GM19467 (cell line): ENCODE results near the gene TLL1.

ENCODE experiments used
- ATAC-seq: cut with Tn5 transposase; IDR thresholded peaks from one replicate; pipeline ENCODE4 v1.9.1; 2021; ENCODE audit warnings: mild to moderate bottlenecking, moderate library complexity; ENCODE audit not compliant: unreplicated experiment

The TLL1 gene

DNA sequence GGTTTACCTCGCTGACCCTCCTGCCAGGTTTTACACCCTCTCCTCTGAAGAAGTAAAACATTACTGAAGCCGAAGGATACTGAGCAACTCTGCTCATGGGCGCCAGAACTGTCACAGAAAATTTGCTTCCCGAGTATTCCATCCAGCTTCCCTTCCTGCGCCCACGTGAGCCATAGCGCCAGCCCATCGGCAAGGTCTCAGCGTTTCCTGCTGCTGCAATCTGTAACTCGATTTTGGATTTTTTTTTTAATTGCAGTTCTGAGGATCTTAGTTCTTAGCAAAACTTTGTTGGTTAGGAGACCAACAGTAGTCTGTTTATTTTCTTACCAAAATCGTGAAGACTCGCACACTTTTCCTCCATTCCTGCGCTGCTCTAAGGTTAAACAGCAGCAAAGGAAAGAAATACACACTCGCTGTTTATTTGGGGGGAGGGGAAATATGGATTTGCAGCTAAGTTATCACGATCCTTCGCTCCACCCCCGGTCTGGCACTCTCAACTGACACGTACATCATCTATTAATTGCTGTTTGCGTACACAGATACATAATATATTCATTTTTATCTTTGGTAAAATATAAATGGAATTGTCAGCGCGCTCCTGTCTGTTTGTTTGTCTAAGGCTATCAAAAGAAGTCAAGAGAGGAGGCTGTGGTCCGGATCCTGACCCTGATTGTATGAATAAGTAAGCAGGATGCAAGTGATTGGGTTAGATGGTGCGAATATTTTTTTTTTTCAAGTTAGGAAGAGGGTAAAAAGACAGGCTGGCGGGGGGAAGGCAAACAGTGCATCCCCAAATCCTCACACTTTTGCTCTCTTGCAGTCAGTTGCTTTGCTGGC lies at the start of gene TLL1:
TLL1 (plus strand) TSS at position 777 of the 837 bp plus-strand sequence. CDS start 668 bp downstream, outside the sequence.
- no peak for ATAC-seq

DNA sequence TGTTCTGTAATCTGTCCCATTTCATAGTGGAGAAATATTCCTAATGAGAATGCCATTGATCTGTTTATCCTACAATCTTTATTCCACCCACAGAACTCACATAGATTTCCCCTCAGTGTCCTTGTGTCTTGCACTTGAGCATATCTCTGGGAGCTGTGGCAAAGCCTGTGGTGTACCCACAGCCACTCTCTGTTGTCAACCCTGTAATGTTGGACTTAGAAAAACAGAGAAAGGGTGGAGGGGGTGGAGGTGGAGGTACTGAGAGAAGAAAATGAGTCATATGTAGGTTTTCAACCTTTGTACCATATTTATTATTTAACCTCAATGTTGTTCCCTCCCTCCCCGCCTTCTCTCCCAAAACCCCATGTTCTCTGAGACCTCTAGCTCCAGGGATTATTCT lies 46.9 kb upstream of the TLL1 start:
- ATAC-seq, result no peak

DNA sequence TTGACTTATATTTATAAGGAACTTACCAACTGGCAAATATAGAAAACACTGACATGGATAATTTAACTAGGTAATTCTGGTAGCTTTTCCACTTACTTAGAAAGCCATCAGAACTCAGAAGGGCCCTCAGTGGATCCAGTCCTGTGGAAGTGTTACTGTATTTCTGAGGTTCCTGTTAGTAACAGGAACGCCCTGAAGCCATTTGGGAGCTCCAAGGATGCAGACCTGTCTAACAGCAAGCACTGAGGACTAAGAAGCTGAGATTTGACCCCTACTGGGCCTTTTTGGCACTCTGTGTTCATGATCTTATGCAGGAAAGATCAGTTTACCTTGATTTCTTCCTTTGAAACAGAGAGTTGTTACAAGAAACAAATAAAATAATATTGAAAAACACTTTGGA lies 46.0 kb upstream of the TLL1 start:
- no peak for ATAC-seq

DNA sequence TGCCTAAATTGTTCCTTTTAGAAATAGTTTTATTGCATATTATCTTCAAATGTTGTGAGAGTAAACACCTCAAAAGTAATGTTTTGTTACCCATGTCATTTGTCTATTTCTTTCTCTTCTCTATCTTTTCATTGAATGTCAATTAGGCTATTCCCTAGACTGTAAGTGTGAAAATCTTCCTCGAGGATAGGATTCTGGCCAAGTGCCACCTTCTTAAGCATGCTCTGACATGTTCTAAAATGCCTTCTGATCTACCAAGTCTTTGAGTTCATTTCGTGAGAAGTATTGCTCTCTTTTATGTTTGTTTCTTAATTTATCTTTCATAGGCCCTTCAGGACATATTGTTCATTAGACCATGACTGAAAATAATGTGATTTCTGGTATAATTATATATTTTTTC lies 44.1 kb upstream of the TLL1 start:
- no peak for ATAC-seq

DNA sequence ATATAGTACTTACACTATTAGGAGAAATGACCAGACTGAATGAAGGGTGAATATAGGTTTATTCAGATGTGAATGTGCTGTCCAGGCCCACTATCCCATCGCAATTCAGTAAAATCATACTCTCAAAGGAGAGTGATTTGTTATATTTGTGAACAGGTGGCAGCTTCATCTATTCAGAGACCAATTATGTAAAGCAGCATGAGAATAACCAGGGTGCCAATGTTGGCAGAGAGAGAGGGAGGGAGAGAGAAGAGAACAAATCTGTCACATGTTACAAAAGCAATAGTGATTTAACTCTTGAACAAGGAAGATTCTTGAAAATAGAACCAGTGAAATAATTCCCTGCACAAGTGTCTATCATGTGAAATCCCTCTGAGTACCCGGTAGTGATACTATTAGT lies 38.9 kb upstream of the TLL1 start:
- ATAC-seq, result no peak

DNA sequence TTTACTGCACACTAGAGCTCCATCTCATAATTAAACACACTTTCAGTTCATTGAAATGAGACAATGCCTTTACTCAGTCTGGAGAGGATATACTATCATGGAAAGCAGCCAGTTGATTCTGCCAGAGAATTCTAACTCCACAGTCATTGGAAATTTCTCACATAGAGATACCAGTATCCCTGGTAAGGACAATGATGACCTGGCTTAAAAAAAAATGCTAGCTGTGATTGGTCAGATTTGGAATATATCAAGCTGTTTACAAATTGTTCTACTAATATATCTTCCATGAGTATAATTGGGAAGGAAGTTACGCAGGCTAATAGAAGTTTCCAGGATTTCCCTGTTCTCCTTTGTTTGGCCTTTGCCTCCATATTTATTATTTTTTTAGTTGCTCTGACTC lies 34.5 kb upstream of the TLL1 start:
- no peak for ATAC-seq

DNA sequence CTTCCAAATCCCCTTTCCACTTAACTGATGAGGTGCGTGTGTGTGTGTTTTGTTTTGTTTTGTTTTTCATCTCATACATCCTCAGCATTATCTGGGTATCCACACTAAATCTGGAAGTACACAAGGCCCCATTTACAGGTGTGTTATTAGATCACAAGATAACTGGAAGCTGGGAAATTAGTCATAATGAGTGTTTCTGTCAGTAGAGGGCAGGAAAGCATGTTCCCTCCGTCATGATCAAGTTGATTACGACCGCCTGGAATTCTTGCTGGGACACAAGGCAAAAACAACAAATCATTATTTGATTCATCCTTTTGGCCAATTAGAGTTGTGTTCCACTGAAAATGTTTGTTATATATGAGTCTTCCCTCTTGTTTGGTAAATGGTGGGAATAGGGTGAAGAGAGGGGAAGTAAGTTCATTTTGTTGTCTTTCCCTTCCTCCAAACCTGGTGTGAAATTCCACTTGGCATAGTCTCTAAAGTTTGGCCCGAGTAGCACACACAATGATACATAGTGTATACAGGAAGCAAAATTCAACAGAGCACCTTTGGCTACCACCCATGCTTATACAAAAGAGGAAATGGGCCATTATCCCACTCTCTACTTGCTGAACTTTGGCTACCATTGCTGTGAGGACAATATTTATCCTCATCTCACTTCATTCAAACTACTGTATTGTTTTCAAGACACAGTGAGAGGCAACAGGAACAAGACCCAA lies 33.3 kb upstream of the TLL1 start:
- no peak for ATAC-seq

DNA sequence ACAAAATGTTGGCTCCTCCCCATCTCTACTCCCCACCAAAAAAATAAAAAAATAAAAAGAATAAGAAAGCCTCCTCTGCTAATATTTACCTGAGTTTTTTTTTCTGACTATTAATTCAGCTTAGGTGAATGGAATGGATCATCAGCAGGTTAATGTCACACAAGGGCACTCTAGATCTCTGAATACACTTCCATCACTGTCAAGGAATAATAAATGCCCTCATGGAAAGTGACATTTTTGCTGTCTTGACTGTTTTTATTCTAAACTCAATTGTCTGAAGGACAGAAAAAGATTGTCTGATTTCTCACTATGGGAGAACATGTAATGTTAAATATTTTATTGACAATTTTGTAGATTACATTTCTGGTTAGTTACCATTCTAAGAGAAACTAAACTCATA lies 30.4 kb upstream of the TLL1 start:
- ATAC-seq, result no peak

DNA sequence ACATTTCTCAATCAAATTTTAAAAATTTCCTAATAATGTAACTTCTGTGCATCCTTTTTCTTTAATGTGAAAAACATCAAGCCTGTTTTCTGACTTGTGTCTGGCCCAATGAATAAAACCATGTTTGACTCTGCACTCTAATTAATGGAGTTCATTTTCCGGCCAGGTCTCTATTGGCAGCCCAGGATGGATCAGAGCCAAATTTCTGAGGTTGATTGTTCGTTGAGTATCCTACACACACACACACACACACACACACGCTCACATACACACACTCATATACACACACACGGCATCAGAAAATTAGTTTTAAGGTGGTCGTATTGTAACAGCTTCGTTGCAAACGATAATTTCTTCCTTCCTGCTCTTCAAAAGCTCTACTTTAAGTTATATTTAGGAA lies 28.9 kb upstream of the TLL1 start:
- ATAC-seq, result no peak

DNA sequence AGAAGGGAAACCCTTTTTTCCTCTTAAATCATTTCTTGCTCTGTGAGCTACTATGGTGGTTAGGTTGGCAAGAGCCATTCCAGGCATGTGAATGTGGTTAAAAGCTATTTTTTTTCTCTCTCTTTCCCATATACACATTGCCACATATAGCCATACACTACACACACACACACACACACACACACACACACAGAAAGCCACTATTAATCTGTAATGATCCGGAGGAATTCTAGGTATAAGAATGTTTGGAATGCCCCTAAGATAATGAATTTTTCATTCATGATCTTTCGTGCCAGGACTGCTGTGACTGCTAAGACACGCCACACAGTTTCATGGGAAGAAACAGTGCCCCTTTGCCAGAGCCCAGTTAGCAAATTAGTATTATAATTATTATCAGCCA lies 21.8 kb upstream of the TLL1 start:
- no peak for ATAC-seq

DNA sequence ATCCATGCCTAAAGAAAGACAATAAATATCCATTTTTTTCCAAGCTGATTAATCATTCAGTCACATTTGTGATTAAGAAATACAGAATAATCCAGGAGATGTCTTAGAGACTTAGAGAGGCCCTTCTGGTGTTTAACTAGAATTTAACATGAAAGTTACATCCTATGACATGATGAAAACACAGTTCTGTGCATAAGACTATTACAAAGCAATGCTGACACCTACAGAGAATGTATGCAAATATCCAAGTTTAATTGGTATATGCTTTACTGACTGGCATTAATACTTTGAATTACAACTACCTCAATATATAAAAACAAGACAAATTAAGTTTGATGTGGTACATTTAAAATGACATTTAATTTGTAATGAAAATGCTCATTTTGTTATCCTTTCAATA lies 17.8 kb upstream of the TLL1 start:
- no peak for ATAC-seq

DNA sequence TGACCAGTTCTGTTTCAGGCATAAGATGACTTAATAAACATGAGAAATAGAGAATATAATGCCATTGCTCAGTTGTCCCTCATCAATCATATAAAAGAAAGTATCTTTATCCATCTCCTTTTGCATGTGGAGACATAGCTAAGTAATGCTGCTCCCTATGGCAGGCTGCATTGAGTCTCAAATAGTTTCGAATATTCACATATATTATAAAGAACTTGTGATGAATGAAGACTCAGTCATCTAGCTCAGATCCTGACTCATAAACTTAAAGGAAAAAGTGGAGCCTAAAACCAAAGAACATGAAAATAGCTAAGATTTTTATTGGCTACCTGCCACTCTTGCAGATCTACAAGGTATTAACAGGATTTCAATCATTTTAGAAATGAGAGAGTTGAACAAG lies 11.7 kb upstream of the TLL1 start:
- no peak for ATAC-seq

DNA sequence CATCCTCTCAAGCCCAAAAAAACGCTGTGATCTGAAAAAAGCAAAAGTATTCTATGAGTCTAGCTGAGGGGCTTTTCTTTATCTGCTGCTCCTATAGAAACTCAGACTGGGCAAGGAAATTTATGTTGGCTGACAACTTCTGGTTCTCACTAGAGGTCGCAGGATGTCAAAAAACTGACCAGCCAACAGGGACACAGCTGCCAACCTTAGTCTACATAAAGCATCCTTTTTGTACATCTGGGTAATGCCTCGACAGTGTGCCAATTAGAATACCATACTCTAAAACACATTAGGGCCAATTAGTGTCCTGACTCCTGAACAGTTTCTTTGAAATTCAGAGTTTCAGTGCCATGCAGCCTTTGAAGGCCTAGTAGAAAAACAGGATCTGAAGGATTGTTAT lies 8.8 kb upstream of the TLL1 start:
- ATAC-seq, result no peak

DNA sequence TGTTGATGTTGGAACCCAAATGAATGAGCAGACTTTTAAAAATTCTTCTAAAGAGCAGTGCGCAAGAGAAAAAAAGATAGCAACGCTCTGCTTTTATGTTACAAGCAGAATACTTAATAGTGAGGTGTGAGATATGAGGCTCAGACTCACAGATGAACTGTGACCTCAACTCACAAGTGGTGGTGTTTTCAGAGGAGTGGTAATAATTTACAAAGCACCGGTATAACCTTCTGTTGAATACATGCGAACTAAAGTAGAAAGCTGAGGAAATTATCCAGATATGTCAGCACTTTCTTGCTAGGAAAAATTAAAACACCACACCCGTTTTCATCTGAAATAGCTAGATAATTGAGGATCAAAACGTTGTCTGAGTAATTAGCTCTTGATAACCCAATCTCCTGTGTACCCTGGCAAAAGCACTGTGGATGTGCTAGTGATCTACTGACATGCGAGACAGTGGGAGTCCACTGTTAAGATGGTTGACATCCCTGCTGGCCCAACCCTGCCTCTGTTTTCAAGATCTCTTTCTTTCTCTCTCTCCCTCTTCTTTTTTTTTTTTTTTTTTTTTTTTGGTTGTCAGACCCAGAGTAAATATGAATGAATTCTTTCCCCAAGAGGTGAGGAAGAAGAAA lies 6.9 kb upstream of the TLL1 start:
- no peak for ATAC-seq

DNA sequence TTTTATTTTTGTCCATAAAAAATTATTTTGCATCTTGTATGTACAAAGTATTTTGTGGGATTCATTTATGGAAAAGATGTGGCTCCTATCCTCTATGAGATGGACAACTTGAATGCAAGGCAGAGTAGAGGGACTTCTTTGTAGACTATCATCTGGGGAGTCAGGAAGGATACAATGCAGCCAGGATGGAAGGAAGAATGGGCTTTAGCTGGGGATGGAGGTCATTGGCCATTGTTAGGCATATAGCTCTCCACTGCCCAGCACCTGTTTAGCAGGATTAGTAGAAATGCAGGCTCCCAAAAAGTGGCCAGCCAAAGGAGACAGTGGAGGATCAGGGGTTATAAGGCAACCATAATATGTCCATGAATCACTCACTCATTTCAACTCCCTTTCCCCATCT lies 5.1 kb upstream of the TLL1 start:
- ATAC-seq, result no peak

DNA sequence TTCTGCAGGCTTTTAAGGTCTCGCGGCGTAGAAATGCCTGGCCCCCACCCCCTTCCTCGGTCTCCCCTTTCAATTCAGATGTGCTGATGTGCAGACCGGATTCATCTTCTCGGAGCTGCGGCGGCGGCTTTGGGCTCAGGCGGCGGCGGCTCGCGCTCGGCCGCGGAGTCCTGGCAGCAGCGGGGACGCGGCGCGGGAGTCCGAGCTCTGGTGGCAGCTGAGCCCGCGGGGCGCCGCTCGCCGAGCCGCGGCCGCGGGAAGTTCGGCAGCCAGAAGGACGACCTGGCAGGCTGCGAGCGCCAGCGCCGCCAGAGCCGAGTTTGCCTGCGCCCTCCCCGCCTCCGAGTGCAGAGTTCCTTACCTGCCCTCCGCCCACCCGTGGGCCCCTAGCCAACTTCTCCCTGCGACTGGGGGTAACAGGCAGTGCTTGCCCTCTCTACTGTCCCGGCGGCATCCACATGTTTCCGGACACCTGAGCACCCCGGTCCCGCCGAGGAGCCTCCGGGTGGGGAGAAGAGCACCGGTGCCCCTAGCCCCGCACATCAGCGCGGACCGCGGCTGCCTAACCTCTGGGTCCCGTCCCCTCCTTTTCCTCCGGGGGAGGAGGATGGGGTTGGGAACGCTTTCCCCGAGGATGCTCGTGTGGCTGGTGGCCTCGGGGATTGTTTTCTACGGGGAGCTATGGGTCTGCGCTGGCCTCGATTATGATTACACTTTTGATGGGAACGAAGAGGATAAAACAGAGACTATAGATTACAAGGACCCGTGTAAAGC lies 448 bp downstream of the TLL1 start:
- ATAC-seq, result no peak

DNA sequence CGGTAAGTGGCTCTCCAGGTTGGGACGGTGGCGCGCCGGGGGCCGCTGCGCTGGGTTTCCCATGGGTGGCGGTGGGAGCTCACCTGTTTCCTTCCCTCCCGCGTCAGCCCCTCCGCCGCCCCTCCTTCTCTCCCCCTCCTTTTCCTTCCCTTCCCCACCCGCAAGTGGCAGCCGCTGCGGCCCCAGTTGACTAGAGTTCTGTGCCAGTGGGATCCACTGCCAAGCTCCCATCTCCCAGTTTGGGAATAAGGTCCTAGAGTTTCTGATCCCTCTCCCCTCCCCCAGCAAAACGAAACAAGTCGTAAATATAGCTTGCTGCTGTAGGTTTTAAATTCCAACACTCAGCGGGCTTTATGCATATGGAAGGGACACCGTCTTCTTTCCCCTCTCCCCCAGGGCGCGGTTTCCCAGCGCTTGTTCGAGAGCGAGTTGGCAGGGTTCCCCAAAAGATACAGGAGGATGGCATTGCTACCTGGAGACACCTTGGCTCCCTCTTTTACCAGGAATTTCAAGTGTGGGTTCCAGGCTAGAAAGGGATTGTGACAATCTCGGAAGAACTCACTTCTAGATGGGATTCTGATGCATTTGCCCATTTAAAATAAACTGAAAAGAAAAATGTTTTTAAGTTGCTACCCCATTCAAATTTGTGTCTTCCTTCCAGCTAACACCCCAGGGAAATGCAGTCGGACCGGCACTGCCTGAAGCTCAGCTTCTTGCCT lies 1.2 kb downstream of the TLL1 start:
- ATAC-seq, result no peak

DNA sequence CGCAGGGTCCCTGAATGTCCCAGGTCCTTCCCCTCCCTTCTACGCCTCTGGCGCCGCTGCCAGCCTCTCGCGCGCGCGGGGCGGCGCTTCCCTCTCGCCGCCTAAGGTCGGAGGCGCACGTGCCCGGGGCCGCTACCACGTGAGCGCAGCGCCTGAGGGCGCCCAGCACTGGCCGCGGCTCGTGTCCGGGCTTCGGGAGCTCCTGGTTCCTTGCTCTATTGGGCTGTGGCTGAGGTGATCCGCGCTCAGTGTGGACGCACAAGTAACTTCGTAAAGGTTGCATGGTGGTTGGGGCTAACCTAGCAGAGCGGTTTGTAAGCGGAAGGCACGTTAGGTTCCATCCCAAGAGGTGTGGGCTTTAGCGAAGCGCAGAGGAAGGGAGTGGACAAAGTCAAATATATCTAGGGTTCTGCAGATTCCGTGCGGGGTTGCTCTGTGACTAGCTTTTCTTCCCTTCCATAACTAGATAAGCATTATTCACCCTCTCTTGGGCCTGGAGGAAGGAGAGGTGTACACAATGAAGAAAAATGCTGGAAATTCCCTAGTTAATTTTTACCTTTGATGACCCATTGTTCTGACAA lies 1.8 kb downstream of the TLL1 start:
- no peak for ATAC-seq

DNA sequence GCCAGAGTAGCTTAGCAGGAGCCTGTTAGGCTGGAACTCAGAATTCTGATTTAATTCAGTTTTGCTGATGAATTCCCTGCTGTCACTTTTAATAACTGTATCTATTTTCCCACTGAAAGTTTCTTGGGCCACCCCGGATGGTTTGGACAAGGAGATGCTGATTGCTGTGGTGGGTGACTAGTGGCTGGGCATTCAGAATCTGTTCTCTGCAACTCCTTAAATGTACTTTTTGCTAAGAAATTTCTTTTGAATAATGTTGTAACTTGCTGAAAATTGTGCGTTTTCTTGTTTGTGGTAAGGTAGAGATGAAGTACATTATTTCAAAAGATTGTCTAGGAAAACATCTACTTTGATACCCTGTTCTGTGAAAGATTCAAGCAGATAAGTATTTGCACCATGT lies 2.4 kb downstream of the TLL1 start:
- ATAC-seq, result no peak

DNA sequence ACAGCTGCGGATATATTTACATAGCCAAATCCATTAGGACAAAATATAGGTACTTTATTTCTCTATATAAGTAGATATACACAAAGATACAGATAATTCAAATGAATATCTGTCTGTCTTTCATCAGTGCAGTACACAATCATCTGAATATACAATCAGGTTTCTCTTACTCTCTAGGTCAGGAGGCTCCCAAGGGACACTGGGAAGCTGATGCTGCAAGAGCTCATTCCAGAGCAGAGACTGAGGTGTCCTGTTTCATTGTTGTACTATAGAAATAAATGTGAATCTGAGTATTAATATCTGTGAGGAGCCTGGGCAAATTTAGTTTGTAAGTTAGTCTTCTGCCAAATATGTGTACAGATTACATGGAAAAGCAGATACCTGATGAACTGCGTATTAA lies 4.2 kb downstream of the TLL1 start:
- no peak for ATAC-seq
